ENCODE results near the gene HSPA8. TPM values are rescaled to one million over a fixed set of nuclear protein-coding genes. Genes with fewer than 3 reads are reported as not detected.
A peak's percentile ranks its signal among the peaks of the same experiment; 100 is the strongest.

The HSPA8 gene
- total RNA-seq, 2 experiments from 2014 or later = 1,029 to 1,909 TPM

GRCh38 chr11:123055191-123055901 lies 6.6 kb downstream of the HSPA8 start:
- H3K9me2 ChIP-seq (ENCODE audit: insufficient read depth, low read length) = no peaks in the 10 kb centered on the region
- H4K20me1 ChIP-seq (ENCODE audit: insufficient read depth, low read length) = peaks cover 36% of the 10 kb centered on the region
- peak overlapping the region; percentile 94; the same call in 1 of the 2 replicates for H3K4me2 ChIP-seq (ENCODE audit: low read length)
- H3K36me3 ChIP-seq (ENCODE audit: insufficient read depth, low read length) = peaks cover 73% of the 10 kb centered on the region
- H3K79me2 ChIP-seq (ENCODE audit: insufficient read depth, low read depth, low read length) = peaks cover 36% of the 10 kb centered on the region
- POLR2A ChIA-PET = interaction anchor here (0.5 to 1.7 kb wide), 7 partner anchors 10 to 1976 kb away, joined by 3 to 12 read pairs (median 4); no protein-coding TSS in a partner anchor
- CTCF ChIA-PET (ENCODE audit: unreplicated experiment) = no interaction called here
- DNase-seq (ENCODE audit: low spot score) = no peak
- H3K9me3 ChIP-seq (ENCODE audit: low read length) = no peaks in the 10 kb centered on the region
- peak overlapping the region; percentile 35 for H3K27ac ChIP-seq (ENCODE audit: low read depth, low read length, poor library complexity, severe bottlenecking)
- H3K4me3 ChIP-seq (ENCODE audit: low read depth, low read length, poor library complexity, severe bottlenecking) = no peak overlapping the region
- no peak overlapping the region for H2AFZ ChIP-seq (ENCODE audit: low read length)
- TF ChIP-seq, protein P1, sequence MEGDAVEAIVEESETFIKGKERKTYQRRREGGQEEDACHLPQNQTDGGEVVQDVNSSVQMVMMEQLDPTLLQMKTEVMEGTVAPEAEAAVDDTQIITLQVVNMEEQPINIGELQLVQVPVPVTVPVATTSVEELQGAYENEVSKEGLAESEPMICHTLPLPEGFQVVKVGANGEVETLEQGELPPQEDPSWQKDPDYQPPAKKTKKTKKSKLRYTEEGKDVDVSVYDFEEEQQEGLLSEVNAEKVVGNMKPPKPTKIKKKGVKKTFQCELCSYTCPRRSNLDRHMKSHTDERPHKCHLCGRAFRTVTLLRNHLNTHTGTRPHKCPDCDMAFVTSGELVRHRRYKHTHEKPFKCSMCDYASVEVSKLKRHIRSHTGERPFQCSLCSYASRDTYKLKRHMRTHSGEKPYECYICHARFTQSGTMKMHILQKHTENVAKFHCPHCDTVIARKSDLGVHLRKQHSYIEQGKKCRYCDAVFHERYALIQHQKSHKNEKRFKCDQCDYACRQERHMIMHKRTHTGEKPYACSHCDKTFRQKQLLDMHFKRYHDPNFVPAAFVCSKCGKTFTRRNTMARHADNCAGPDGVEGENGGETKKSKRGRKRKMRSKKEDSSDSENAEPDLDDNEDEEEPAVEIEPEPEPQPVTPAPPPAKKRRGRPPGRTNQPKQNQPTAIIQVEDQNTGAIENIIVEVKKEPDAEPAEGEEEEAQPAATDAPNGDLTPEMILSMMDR (conservative IDR thresholded peaks at IDR 0.05; ENCODE audit: low read length) = no peak
- no peak for TF ChIP-seq EZH2phosphoT487 (IDR thresholded peaks at IDR 0.05; ENCODE audit: borderline replicate concordance, low read depth, low read length)
- BruUV-seq (replicated peaks) = no TSS peak
- peaks cover 38% of the 10 kb centered on the region for H3K4me1 ChIP-seq (ENCODE audit: insufficient read depth, low read length, poor library complexity, severe bottlenecking)
- intact Hi-C loops (cut with micrococcal nuclease; ENCODE audit: unreplicated experiment) = no loop called here

DNA sequence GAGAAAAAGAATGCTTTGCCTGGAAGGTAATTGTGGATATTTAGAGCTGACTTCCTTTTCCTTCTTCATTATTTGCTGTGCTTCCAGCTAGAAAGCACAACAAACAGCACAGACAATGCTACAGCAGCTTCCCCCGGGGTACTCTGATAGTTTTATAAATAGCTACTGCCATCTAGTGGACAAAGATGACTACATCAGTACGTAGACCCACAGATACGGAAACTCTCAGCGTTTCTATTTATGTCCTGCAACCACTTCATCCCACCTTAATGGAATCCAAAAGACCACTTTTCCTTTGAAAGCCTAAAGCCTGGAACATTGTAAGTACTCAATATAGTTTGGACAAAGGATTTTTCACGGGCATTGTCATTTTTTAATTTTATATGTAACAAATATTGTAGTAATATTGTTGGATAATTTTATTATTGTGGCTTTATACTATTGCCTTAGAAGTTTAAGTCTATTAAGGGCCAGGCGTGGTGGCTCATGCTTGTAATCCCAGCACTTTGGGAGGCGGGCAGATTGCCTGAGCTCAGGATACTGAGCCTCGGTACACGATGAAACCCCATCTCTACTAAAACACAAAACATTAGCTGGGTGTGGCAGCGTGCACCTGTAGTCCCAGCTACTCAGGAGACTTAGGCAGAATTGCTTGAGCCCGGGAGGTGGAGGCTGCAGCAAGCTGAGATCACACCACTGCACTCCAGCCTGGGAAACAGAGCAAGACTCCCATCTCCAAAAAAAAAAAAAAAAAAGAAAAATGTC lies 7.5 kb downstream of the HSPA8 start:
- peaks cover 27% of the 10 kb centered on the region; the same call in 1 of the 2 replicates for H3K79me2 ChIP-seq (ENCODE audit: insufficient read depth, low read depth, low read length)
- H3K9me3 ChIP-seq (ENCODE audit: low read length) = no peaks in the 10 kb centered on the region
- H4K20me1 ChIP-seq (ENCODE audit: insufficient read depth, low read length) = peaks cover 28% of the 10 kb centered on the region; the same call in 1 of the 2 replicates
- peak; percentile 88 for DNase-seq (ENCODE audit: low spot score)
- BruUV-seq (replicated peaks) = no TSS peak
- TF ChIP-seq, protein P1 (conservative IDR thresholded peaks at IDR 0.05; ENCODE audit: low read length) = peak; percentile 83
- no peak for TF ChIP-seq EZH2phosphoT487 (IDR thresholded peaks at IDR 0.05; ENCODE audit: borderline replicate concordance, low read depth, low read length)
- H3K4me2 ChIP-seq (ENCODE audit: low read length) = no peak overlapping the region
- peaks cover 34% of the 10 kb centered on the region for H3K4me1 ChIP-seq (ENCODE audit: insufficient read depth, low read length, poor library complexity, severe bottlenecking)
- H3K27ac ChIP-seq (ENCODE audit: low read depth, low read length, poor library complexity, severe bottlenecking) = peak overlapping the region; percentile 35
- no peak overlapping the region for H3K4me3 ChIP-seq (ENCODE audit: low read depth, low read length, poor library complexity, severe bottlenecking)
- no peaks in the 10 kb centered on the region for H3K9me2 ChIP-seq (ENCODE audit: insufficient read depth, low read length)
- intact Hi-C loops (cut with micrococcal nuclease; ENCODE audit: unreplicated experiment) = loop anchor here (1.0 kb wide), 1 partner anchor 191 kb away; no protein-coding TSS in a partner anchor
- H2AFZ ChIP-seq (ENCODE audit: low read length) = no peak overlapping the region
- POLR2A ChIA-PET = interaction anchor here (0.6 to 1.7 kb wide), 10 partner anchors 8 to 1975 kb away, joined by 3 to 12 read pairs (median 4); partner anchors contain the start of gene HSPA8
- peaks cover 64% of the 10 kb centered on the region for H3K36me3 ChIP-seq (ENCODE audit: insufficient read depth, low read length)
- CTCF ChIA-PET (ENCODE audit: unreplicated experiment) = interaction anchor here (0.6 to 1.5 kb wide), 3 partner anchors 10 to 282 kb away, joined by 3 to 5 read pairs (median 3); no protein-coding TSS in a partner anchor

Data from OCI-LY7 (cell line).